NCI-H69 (cell line): ENCODE results near the gene CNGB1.
"Not testable (repeated sequence)": the region's sequence is repeated elsewhere in the genome, so short reads cannot be mapped to it uniquely, and the experiment has no call there.

ENCODE experiments used
- DNase-seq: peaks from one replicate; lab custom pipeline; 2025; lab: John Stamatoyannopoulos, UW

The CNGB1 gene

DNA sequence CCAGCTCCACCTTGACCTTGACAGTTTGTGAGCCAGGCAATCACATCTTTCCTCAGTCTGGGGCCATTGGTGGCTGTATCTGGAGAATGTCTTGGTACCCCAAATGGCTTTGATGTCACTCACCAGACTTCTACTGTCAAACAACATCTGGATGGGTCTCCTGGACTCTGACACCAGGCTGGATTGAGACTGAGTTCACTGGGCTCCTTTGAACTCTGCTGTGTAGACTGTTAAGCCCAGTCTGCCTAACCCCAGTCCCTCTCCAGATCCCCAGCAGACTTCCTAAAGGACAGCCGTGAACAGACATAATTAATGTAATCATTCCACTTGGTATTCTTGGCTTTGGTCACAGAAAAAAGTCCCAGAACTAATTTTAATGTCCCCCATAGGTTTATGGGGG, 84.5 kb downstream of the CNGB1 start:
- no peak for DNase-seq

DNA sequence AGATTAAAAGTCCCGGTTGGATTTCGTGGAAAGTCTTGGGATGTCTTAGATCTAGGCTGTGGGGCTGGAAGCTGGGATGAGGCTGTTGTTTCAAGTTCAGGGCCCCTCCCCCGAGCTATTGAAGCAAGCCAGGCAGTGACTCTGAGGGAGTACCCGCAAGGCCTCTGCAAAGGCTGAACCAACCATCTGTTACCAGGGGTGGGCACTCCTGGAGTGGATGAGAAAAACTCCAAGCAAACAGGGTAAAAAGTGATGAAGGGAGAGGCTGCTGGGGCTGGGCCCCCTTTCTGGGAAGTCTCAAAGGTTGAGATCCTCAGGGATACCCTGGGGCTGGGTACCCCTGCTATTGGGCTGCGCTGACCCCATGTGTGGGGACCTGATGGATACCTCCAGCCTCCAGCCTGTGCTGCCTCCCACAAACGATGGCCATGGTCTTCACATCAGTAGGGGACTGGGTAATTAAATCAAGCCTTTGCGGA, 86.2 kb downstream of the CNGB1 start:
- no peak for DNase-seq

DNA sequence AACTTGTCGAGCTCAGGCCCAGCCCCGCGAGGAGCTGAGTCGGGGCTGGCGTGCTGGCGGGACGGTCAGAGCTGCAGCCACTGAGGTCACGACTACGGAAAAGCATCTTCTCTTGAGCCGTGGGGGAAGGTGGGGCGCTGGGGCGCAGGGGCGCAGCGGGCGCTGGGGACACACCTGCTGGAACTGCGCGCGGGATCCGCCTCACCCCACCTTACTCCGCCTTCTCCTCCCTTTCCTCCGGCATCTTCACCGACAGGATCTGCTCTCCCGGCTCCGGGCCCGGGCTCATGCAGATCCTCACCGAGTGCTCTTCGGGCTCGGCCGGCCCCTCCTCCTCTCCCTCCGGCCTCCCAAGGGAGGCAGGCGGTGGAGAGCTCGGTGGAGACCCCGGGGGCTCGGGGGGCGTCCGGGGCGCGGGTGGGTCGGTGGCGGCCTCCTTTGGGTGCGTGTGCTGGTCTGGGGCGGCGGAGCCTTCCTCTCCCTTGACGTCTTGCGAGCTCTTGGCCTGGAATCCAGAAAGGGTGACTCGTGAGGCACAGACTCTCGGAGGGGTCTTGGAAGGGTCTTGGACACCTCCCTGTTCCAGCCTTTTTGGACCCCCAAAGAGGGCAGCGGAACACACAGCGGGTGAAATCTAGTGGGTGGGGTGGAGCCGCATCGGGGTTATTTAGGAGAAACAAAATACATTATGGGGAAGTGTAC, 86.8 kb downstream of the CNGB1 start:
- no peak for DNase-seq

DNA sequence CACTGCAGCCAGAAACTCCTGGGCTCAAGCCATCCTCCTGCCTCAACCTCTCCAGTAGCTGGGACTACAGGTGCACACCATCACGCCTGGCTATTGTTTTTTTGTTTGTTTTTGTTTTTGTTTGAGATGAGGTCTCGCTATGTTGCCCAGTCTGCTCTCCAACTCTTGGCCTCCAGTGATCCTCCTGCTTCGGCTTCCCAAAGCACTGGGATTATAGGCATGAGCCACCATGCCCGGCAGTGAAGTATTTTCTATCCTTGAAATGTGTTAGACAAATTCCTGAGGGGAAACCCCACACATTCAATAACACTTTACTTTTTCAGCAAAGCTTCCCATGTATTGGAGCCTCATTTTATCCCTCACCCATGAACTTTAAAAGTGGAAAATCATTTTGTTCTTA, 87.4 kb downstream of the CNGB1 start:
- no peak for DNase-seq

DNA sequence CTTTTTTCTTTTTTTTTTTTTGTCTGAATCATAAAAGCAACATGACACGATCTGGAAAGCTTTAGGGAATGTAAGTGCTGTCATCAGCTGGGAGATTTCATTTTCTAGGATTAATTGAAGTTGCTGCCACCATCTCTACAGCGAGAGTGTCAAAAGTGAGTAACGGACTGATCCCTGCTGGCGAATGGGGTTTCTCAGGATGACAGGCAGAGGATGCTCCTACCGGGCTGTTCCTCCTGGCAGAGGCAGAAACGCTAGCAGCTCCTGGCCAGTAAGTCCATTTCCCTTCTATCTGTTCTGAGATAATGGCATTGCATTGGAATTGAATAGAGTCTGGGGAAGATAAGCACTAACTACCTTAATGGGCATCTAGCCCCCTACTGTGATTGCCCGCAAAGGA, 88.1 kb downstream of the CNGB1 start:
- no peak for DNase-seq

DNA sequence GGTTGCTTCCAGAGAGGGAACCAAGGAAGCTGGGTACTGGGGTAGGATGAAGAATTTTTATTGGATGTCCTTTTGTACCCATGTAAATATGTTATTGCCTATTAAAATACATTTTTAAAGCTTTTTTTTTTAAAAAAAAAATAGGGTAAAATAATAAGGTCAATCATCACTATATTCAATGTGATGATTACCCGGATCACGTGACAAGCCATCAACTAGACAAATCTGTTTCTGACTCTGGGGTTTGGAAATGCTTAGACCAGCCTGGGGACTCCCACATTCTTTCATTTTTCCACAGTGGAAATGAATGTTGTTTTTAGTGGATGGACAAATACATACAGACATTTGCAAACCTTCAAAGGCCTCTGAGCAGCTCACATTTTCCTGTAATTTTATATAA, 88.7 kb downstream of the CNGB1 start:
- no peak for DNase-seq

DNA sequence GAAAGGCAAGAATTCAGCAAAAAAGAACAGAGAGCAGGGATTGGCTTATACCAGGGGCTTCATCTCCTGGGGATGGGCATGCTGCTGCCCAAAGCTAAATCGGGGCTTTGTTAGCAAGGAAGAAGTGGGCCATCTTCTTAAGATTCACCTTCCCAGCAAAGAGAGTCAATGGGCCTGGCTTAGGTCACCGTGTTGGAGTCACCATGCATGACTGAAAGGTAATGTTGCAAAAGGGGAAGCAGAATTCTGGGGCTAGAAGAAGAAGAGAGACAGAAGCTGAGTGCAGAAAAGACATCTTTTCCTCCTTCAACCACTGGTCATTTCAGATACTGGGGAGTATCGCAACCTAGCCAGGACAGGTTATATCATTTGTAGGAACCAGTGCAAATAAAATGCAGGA, 92.3 kb downstream of the CNGB1 start:
- no peak for DNase-seq

DNA sequence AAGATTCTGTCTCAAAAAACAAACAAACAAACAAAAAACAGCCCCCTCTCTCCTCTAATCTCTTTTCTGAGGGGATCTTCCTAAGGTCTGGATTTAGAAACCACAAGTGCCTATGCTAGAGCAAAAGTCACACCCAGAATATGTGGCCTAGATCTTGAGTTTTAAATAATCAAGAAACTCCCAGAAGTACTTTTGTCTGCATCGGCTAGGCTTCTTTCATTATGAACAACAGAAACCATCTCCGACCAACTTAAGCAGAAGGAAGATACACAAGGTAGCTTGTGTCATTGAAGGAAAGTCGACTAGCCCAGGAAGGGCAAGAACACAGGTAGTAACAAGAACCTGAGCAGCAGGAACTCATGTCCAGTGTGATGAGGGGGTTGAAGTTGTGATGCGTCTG, 94.7 kb downstream of the CNGB1 start:
- DNase-seq = no peak

DNA sequence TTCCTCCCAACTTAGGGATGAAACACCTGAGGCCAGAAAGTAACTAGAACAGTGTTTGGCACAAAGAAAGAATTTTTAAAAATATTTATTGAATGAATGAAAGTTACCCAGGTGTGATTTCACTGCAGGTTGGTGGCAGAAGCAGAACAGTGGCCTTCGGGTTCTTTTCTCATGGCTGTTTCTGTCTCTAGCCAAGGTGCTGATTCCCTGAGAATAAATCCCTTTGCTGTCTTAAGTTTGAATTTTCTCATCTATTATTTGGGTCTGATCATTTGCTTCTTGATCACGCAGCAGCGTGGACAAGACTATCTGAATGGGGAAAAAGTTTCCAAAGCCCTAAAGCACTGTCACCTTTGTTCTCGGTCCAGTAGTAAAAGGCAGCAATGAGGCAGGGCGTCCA, 95.6 kb downstream of the CNGB1 start:
- DNase-seq = no peak

DNA sequence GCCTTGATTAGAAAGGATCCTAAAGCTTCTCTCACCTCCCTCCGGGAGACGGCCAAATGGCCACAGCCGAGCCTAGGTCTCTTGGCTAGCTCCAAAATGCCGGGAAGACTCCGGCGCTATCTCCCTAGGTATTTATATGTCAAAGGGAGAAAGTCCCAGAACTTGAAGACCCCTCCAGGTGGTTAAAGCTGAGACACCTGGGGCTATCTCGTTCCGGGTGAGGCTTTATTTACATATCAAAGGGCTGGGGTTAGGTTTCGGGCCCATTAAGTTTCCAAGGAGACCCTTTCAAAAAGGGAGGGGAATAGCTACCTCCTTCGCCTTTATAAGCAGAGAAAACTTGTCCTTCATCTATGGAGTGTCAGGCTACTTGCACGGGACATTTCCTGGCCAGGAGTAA, 97.7 kb downstream of the CNGB1 start:
- peak; percentile 45 for DNase-seq

DNA sequence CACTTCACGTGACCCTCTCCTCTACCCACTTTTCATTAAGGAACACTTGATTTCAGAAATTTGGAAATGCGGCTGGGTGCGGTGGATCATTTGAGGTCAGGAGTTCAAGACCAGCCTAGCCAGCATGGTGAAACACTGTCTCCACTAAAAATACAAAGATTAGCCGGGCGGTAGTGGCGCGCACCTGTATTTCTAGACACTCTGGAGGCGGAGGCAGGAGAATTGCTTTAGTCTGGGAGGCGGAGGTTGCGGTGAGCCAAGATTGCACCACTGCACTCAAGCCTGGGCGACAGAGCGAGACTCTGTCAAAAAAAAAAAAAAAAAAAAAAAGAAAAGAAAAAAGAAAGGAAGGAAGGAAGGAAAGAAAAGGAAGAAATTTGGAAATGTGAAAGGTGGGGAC, 98.2 kb downstream of the CNGB1 start:
- DNase-seq = not testable (repeated sequence)

DNA sequence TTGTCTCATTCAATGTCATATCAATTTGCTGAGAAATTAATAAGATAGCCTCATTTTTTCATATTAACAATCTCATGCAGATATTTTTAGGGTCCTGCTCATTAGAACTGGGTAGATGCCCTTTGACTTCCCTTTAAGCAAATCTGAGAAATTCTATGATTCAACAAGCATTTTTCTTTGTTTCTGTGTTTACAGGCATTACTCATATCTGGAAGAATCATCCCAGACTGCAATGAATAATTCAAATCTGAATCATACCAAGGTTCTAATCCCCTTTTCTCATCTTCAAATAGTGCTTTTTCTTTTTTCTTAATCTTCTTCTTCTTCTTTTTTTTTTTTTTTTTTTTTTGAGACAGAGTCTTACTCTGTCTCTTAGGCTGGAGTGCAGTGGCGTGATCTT, 99.5 kb downstream of the CNGB1 start:
- no peak for DNase-seq

DNA sequence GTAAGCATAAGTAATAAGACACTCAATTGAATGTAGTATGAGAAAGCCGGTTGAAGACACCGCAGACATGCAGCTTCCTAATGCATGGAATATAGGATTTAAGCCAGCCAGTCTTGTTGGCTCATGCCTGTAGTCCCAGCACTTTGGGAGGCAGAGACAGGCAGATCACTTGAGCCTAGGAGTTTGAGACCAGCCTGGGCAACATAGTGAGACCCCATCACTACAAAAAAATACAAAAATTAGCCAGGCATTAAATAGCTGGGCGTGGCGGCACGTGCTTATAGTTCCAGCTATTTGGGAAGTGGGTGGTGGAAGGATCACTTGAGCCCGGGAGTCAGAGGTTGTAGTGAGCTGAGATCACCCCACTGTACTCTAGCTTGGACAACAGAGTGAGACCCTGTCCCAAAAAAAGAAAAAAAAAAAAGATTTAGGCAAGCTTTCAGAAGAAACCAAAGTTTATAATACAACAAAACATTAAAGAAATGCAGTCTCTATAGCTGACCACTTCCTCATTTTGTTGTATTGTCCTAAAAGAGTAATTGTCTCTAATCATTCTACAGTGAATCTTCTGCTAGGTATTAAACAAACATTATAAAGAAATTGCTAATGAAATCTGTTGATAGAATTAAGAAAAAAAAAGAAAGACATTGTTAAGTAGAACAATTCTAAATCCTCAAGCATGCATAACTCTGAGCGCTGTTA, 100.0 kb downstream of the CNGB1 start:
- no peak for DNase-seq

DNA sequence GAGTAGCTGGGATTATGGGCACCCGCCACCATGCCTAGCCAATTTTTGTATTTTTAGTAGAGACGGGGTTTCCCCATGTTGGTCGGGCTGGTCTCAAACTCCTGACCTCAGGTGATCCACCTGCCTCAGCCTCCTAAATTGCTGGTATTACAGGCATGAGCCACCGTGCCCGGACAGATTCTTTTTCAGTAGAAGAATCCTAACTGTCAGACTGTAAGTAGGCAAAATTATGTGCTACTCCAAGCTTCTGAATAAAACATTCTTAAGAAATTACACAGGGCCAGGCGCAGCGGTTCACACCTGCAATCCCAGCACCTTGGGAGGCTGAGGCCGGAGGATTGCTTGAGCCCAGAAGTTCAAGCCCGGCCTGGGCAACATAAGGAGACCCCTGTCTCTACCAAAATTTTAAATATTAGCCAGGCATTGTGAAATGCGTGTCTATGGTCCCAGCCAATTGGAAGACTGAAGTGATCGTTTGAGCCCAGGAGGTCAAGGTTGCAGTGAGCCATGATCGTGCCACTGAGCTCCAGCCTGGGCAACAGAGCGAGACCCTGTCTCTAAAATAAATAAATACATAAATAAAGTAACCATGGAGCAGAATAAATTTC, 101.9 kb downstream of the CNGB1 start:
- DNase-seq = no peak

DNA sequence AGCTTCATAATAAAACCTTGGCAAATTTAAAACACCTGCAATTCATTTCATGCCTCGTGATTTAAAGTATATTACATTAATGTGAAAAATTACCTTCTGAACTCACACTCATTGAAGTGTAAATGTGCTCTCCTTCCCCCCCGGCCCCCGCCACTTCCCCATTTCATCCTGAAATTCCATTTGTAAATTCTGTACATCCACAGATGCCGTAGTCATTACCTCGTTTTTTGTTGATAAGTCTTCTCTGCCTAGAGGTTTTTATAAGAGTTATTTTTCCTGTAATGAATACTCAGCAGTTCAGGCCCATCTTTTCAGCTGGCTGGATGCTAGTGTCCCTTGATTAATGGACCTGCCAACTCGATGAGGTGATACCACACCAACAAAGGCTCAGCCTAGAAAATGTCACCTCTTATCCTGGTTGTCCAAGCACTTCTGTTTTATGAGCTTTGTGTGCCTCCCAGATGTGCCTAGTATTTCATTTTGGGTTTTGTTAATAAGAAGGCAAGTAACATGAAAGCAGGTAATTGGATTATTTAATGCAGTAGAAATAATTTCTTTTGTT, 103.8 kb downstream of the CNGB1 start:
- peak; percentile 9 for DNase-seq

DNA sequence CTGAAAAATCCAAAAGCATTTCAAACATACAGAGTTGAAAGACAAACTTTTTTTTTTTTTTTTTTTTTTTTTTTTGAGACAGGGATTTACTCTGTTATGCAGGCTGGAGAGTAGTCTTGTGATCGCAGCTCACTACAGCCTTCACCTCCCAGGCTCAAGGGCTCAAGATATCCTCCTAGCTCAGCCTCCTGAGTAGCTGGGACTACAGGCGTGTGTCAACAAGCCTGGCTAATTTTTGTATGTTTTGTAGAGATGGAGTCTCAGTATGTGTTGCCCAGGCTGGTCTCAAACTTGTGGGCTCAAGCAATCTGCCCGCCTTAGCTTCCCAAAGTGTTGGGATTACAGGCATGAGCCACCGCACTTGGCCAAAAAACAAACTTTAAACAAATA, 104.4 kb downstream of the CNGB1 start:
- no peak for DNase-seq

DNA sequence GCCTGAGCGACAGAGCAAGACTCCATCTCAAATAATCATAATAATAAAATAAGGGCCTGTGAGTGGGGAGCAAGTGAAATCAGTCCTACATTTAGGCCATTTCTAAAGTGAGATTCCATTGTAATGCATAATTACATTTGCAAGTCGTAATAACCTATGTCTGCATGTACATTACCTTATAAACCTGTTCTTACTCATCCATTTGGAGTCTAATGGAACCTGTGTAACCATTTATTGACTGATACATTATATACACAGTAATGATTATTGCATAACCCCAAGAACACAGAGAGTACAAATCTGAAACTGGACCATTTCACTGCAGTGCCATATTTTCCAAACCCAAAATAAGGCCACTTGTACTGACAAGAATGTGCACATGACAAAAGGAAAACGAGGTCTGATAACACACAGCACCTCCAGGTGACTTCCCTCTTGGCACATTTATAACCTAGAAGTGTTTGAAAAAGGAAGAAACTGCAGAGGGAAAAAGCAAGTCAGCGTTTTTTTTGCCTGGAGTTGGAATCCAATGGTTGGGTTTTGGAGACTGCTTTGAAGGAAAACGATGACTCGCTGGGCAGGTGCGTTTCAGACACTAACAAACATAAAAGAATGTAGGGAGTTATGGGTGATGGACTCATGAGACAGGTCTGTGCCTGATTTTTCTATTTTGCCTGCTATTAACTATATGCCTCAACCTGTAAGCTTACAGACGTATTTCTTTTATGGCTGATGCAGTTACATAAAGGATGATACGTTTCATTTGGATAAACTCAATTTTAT, 105.0 kb downstream of the CNGB1 start:
- DNase-seq = no peak

DNA sequence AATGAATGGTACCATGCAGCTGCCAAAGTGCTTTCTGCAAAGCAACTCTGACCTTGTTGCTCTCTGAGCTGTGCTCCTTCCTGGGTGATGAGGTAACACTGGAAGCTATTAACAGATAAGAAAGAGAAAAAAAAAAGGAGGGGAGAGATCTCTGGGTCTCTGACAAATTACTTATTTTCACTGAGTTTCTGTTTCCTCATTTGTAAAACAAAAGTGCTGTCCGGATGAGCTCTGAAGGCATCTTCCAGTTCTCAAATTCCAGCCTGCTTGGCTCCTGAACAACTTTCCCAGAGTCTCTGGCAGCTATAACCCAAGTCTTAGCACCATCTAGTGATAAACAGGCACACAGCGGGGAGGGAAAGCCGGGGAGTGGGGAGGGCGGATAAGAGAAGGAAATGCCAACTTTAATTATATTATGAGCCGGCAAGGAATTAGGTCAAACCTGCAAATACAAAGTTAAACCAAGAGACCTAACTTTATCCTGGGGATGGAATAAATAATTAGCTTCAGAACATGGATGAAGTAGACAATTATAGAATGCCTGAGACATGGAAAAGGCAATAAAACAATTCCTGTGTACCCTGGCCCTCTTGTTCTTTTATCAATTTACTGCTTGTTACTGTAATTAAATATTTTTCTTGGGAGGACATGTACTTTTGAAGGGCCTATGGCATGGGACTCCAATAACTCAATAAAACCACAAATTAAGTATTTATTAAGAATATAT, 107.3 kb downstream of the CNGB1 start:
- DNase-seq = peak; percentile 45

DNA sequence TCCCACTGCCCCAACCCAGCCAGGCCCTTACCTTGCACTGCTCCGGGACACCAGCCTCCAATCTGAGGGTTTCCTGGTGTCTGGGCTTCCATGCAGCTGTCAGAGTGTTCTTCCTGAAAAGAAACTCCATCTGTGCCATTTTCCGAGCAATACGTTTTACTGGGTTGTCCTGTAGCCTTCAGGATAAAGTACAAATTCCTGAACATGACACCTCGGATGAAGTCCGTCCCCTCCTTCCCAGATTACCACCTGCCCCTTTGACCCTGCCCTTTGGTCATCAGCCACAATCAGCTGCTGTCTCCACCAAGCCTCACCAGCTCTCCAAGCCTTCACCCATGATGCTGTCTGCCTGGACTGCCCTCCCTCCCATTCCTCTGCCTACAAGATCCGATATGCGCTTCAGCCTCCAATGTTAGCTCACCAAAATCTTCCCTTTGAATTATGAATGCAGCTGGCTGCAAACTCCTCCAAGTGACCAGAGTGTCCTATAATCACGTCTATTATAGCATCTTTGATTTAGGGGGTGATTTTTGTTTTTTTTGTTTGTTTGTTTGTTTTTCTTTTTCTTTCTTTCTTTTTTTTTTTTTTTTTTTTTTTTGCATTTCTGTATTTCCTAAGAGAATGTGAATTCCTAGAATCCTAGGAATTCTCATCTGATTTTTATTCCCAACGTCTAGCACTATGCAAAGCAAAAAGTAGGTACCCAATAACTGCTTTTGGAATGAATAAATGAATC, 108.1 kb downstream of the CNGB1 start:
- DNase-seq = no peak

DNA sequence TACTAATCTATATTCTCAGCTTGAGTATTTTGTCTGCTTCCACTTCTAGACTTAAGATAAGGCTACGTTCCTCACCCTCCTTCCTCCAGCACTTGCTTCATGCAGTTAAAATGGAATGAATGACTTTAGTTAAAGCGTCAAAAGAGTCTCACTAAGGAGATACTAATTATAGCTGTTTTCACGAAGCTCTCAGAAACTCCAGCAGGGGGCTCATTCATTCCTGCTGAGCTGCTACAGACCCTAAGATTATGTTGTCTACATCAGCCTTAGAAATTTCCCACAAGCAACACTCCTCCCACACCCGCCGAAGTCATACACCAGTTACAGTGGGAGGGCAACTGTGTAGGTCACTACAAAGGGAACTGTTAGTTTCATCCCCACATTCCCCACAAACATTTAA, 111.6 kb downstream of the CNGB1 start:
- peak; percentile 81 for DNase-seq

DNA sequence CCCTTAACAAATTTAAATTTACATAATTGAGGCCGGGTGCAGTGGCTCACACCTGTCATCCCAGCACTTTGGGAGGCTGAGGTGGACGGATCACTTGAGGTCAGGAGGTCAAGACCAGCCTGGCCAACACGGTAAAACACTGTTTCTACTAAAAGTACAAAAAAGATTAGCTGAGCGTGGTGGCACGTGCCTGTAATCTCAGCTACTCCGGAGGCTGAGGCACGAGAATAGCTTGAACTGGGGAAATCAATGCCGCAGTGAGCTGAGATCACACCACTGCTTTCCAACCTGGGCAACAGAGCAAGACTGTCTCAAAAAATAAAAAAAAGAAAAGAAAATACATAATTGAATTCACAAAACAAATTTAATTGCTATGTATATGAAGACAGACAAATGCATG, 112.3 kb downstream of the CNGB1 start:
- DNase-seq = no peak
